Keratinocyte (primary cell): ENCODE data around the gene MYEF2. TPM values are rescaled to one million over a fixed set of nuclear protein-coding genes. Genes with fewer than 3 reads are reported as not detected.

Source experiments
- DNase-seq: peaks from one replicate; pipeline ENCODE4 v3.0.0-alpha.2; 2011; ENCODE audit warnings: low read depth, missing footprints, low spot score
- FAIRE-seq: peaks from 2 replicates; lab custom pipeline; 2011; peaks lifted over from hg19 to GRCh38; lab: Jason Lieb, UNC
- H2AFZ ChIP-seq: 2 replicates; pipeline ENCODE4 v1.6.0; 2012; ENCODE audit warnings: low read length, control low read depth, inconsistent platforms; ENCODE audit not compliant: control insufficient read depth
- H3K27ac ChIP-seq: 2 replicates; pipeline ENCODE4 v1.5.1; 2011; ENCODE audit warnings: low read length; ENCODE audit not compliant: control insufficient read depth, insufficient read depth
- H3K27me3 ChIP-seq: 3 replicates; pipeline ENCODE4 v1.6.0; 2011; ENCODE audit warnings: low read length; ENCODE audit not compliant: control insufficient read depth, insufficient read depth; ENCODE audit errors: extremely low read depth
- H3K36me3 ChIP-seq, 2 experiments: 2 replicates in 1 of 2; 3 replicates in 1 of 2; pipeline ENCODE4 v1.5.1; 2011; ENCODE audit warnings: low read length in 2 of 2, mild to moderate bottlenecking in 1 of 2; ENCODE audit not compliant: control insufficient read depth in 2 of 2, insufficient read depth in 2 of 2; ENCODE audit errors: extremely low read depth in 1 of 2
- H3K4me1 ChIP-seq: 3 replicates; pipeline ENCODE4 v1.5.1; 2011; ENCODE audit warnings: low read length; ENCODE audit not compliant: control insufficient read depth, insufficient read depth; ENCODE audit errors: extremely low read depth
- H3K4me2 ChIP-seq: 3 replicates; pipeline ENCODE4 v1.6.0; 2011; ENCODE audit warnings: low read depth, low read length; ENCODE audit not compliant: control insufficient read depth, insufficient read depth; ENCODE audit errors: extremely low read depth
- H3K4me3 ChIP-seq, 3 experiments: fragments of 200-600 bp in 1 of 3; sonication (generic) in 1 of 3; 2 replicates in 2 of 3; 3 replicates in 1 of 3; pipeline ENCODE4 v1.5.1; 2011 to 2016; ENCODE audit warnings: low read length in 3 of 3, mild to moderate bottlenecking in 3 of 3, control low read depth in 2 of 3, inconsistent platforms in 1 of 3, low read depth in 1 of 3, mixed read lengths in 1 of 3, mixed run types in 1 of 3, moderate library complexity in 1 of 3; ENCODE audit not compliant: control insufficient read depth in 2 of 3, insufficient read depth in 2 of 3; ENCODE audit errors: extremely low read depth in 1 of 3
- H3K79me2 ChIP-seq: 2 replicates; pipeline ENCODE4 v1.6.0; 2012; ENCODE audit warnings: low read length; ENCODE audit not compliant: control insufficient read depth, insufficient read depth
- H3K9ac ChIP-seq: 3 replicates; pipeline ENCODE4 v1.6.0; 2011; ENCODE audit warnings: low read length; ENCODE audit not compliant: control insufficient read depth, insufficient read depth; ENCODE audit errors: extremely low read depth
- H3K9me1 ChIP-seq: 3 replicates; pipeline ENCODE4 v1.6.0; 2011; ENCODE audit warnings: low read length; ENCODE audit not compliant: control insufficient read depth, insufficient read depth; ENCODE audit errors: extremely low read depth
- H3K9me3 ChIP-seq: 2 replicates; pipeline ENCODE4 v1.5.1; 2012; ENCODE audit warnings: low read depth, low read length; ENCODE audit not compliant: control insufficient read depth
- H4K20me1 ChIP-seq: 3 replicates; pipeline ENCODE4 v1.6.0; 2011; ENCODE audit warnings: low read length; ENCODE audit not compliant: control insufficient read depth, insufficient read depth; ENCODE audit errors: extremely low read depth
- CTCF ChIP-seq, 3 experiments: IDR thresholded peaks in 1 of 3; conservative IDR thresholded peaks in 1 of 3; optimal IDR thresholded peaks in 1 of 3; 2 replicates in 2 of 3; 3 replicates in 1 of 3; pipeline versions ENCODE3 to v1.5.1; 2011; ENCODE audit warnings: low read length in 3 of 3, mild to moderate bottlenecking in 3 of 3, moderate library complexity in 2 of 3, control low read depth in 1 of 3, inconsistent platforms in 1 of 3; ENCODE audit not compliant: insufficient read depth in 2 of 3; ENCODE audit errors: extremely low read depth in 1 of 3
- EZH2 ChIP-seq: IDR thresholded peaks from one replicate; pipeline ENCODE4 v1.6.1; 2012; ENCODE audit warnings: inconsistent platforms, mild to moderate bottlenecking, low read length, moderate library complexity
- dilution Hi-C: fragments of 300-500 bp; cut with MboI; formaldehyde crosslinking; loops from one replicate; pipeline ENCODE4 v1.7.0; 2020; ENCODE audit warnings: low sequenced_read_pairs; ENCODE audit not compliant: extremely low pct_ligation_motif_present
- polyA plus RNA-seq, 5 experiments: library from polyadenylated mRNA; depleted of rRNA in 3 of 5; stranded (reverse) in 3 of 5; stranded (forward) in 1 of 5; unstranded in 1 of 5; fragments of >200 nt; gene quantifications; 1 replicate in 1 of 5; 2 replicates in 3 of 5; 3 replicates in 1 of 5; pipeline versions ENCODE4 v1.2.1 to v1.2.3, GENCODE V29; 2011 to 2012; ENCODE audit warnings: missing spikeins in 2 of 5, low read depth in 1 of 5, low replicate concordance in 1 of 5

MYEF2 gene
- polyA plus RNA-seq, 1 donor (not counting 4 experiments of a cell fraction or from before 2014, with no cell fraction given): 2.8 TPM

- H2AFZ ChIP-seq: no peak overlapping the region
- H3K36me3 ChIP-seq: no peaks in the 10 kb centered on the region
- no peaks in the 10 kb centered on the region for H3K79me2 ChIP-seq
- no peak overlapping the region for H3K27ac ChIP-seq
- FAIRE-seq (no peak), DNase-seq (no peak)
- dilution Hi-C loops: no loop called here
- no peaks in the 10 kb centered on the region for H3K9me3 ChIP-seq
- H3K27me3 ChIP-seq: no peaks in the 10 kb centered on the region
- no peak overlapping the region for H3K4me3 ChIP-seq
- H3K4me1 ChIP-seq: no peaks in the 10 kb centered on the region
- no peaks in the 10 kb centered on the region for H4K20me1 ChIP-seq
- H3K9ac ChIP-seq: no peak overlapping the region
- no peaks in the 10 kb centered on the region for H3K9me1 ChIP-seq
- TF ChIP-seq EZH2 (no peak), CTCF (optimal IDR thresholded peaks at IDR 0.05 in 1 of 3, IDR thresholded peaks at IDR 0.05 in 1 of 3, conservative IDR thresholded peaks at IDR 0.05 in 1 of 3; ENCODE audit: extremely low read depth in 1 of 3, insufficient read depth in 2 of 3, low read length in 3 of 3) (no peak)
- no peak overlapping the region for H3K4me2 ChIP-seq
Measured at GRCh38 chr15:48132874-48133273, 45.2 kb downstream of the MYEF2 start.

GRCh38 chr15:48131324-48131723, 46.8 kb downstream of the MYEF2 start:
- no peak for DNase-seq
- H3K4me1 ChIP-seq: no peaks in the 10 kb centered on the region
- no peak overlapping the region for H3K4me2 ChIP-seq
- H3K4me3 ChIP-seq: no peak overlapping the region
- TF ChIP-seq CTCF (optimal IDR thresholded peaks at IDR 0.05 in 1 of 3, IDR thresholded peaks at IDR 0.05 in 1 of 3, conservative IDR thresholded peaks at IDR 0.05 in 1 of 3; ENCODE audit: extremely low read depth in 1 of 3, insufficient read depth in 2 of 3, low read length in 3 of 3): no peak
- no peak for TF ChIP-seq EZH2
- no peak overlapping the region for H2AFZ ChIP-seq
- H3K9me3 ChIP-seq: no peaks in the 10 kb centered on the region
- no peaks in the 10 kb centered on the region for H3K36me3 ChIP-seq
- FAIRE-seq: no peak
- dilution Hi-C loops: no loop called here
- no peaks in the 10 kb centered on the region for H3K79me2 ChIP-seq
- H3K27ac ChIP-seq: no peak overlapping the region
- no peaks in the 10 kb centered on the region for H3K27me3 ChIP-seq
- H3K9ac ChIP-seq: no peak overlapping the region
- H4K20me1 ChIP-seq: no peaks in the 10 kb centered on the region
- H3K9me1 ChIP-seq: no peaks in the 10 kb centered on the region
